A673 (cell line): ENCODE results near the gene RPTOR.

Experiments used
- EZH2 ChIP-seq: fragments of 200-600 bp; sonication (generic); IDR thresholded peaks from 2 replicates; pipeline ENCODE4 v1.6.1; 2017; ENCODE audit warnings: borderline replicate concordance, low read depth, mild to moderate bottlenecking, mixed read lengths, antibody characterized with exemption, low read length; ENCODE audit not compliant: poor library complexity, severe bottlenecking
- TF ChIP-seq, protein P1 (sequence below): fragments of 300-800, 200-600 bp; sonication (generic); conservative IDR thresholded peaks from 2 replicates; pipeline ENCODE4 v1.5.1; 2017; ENCODE audit warnings: low read depth, mild to moderate bottlenecking, antibody characterized with exemption, low read length, moderate library complexity, mixed read lengths

GRCh38 chr17:81000631-81001357, 456.2 kb downstream of the RPTOR start:
- TF ChIP-seq, protein P1, sequence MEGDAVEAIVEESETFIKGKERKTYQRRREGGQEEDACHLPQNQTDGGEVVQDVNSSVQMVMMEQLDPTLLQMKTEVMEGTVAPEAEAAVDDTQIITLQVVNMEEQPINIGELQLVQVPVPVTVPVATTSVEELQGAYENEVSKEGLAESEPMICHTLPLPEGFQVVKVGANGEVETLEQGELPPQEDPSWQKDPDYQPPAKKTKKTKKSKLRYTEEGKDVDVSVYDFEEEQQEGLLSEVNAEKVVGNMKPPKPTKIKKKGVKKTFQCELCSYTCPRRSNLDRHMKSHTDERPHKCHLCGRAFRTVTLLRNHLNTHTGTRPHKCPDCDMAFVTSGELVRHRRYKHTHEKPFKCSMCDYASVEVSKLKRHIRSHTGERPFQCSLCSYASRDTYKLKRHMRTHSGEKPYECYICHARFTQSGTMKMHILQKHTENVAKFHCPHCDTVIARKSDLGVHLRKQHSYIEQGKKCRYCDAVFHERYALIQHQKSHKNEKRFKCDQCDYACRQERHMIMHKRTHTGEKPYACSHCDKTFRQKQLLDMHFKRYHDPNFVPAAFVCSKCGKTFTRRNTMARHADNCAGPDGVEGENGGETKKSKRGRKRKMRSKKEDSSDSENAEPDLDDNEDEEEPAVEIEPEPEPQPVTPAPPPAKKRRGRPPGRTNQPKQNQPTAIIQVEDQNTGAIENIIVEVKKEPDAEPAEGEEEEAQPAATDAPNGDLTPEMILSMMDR, result no peak
- no peak for TF ChIP-seq EZH2
